Measurements from ENCODE around the gene TMEM269.

DNA sequence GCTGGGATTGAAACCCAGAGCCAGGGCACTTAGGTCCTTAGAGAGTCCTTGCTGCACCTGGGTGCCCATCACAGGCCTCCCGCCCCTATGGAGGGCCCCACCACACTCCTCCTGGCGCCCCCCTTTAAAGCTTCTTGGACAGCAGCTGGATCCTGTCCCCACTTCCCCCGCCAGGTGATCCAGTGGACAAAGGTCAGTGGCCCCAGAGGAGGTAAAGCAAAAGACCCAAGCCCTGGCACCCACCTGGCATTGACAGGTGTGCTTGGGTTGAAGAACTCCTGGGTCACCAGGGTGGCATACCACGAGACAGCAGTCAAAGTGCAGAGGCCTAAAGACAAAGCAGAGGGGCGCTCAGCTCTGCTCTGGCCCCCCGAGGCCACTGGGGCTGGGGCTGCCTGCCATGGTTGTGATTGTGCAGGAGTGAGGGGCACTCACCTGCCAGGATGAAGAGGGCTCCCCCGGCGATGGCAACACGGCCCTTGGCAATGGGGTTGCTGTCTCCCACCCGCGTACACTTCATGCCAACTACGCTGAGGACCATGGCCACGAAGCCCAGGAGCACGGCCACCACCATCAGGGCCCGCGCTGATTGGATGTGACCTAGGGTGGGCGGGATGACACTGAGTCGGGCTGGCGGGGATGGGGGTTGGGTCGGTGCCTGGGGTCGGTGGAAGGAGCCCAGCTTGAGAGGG lies 46.7 kb upstream of the TMEM269 start:
- TF ChIP-seq, protein P1, sequence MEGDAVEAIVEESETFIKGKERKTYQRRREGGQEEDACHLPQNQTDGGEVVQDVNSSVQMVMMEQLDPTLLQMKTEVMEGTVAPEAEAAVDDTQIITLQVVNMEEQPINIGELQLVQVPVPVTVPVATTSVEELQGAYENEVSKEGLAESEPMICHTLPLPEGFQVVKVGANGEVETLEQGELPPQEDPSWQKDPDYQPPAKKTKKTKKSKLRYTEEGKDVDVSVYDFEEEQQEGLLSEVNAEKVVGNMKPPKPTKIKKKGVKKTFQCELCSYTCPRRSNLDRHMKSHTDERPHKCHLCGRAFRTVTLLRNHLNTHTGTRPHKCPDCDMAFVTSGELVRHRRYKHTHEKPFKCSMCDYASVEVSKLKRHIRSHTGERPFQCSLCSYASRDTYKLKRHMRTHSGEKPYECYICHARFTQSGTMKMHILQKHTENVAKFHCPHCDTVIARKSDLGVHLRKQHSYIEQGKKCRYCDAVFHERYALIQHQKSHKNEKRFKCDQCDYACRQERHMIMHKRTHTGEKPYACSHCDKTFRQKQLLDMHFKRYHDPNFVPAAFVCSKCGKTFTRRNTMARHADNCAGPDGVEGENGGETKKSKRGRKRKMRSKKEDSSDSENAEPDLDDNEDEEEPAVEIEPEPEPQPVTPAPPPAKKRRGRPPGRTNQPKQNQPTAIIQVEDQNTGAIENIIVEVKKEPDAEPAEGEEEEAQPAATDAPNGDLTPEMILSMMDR (IDR thresholded peaks at IDR 0.05; ENCODE audit: low read depth, low read length): no peak
- TF ChIP-seq POLR2A (IDR thresholded peaks at IDR 0.05; ENCODE audit: extremely low read depth, insufficient read length) (no peak), MYC (IDR thresholded peaks at IDR 0.05; ENCODE audit: low read depth, low read length) (no peak)
- TF ChIP-seq, protein P2, sequence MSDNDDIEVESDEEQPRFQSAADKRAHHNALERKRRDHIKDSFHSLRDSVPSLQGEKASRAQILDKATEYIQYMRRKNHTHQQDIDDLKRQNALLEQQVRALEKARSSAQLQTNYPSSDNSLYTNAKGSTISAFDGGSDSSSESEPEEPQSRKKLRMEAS (IDR thresholded peaks at IDR 0.05; ENCODE audit: low read depth, low read length): no peak

Measured in NB4 (cell line).